ENCODE results near the gene MCF2L2. TPM values are rescaled to one million over a fixed set of nuclear protein-coding genes. Genes with fewer than 3 reads are reported as not detected.

Gene MCF2L2
- total RNA-seq, 1 donor from 2014 or later = 2.7 TPM

DNA sequence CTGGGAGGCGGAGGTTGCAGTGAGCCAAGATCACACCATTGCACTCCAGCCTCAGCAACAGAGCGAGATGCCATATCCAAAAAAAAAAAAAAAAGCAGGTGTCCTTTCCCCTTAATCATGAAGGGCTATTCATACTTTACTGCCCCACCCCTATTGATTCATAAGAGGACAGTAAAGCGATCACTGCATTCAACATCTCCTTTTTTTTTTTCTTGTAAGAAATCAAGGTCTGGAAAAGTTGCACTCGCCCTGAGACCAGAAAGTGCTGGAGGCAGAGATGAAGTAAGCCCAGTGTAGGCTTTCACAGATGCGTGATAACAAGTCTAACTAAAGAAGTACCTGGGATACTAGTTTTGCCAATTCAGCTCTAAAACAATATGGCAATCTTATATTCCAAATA lies 151.2 kb downstream of the MCF2L2 start:
- H3K4me3 Mint-ChIP-seq = no peak overlapping the region
- TF ChIP-seq, protein P1, sequence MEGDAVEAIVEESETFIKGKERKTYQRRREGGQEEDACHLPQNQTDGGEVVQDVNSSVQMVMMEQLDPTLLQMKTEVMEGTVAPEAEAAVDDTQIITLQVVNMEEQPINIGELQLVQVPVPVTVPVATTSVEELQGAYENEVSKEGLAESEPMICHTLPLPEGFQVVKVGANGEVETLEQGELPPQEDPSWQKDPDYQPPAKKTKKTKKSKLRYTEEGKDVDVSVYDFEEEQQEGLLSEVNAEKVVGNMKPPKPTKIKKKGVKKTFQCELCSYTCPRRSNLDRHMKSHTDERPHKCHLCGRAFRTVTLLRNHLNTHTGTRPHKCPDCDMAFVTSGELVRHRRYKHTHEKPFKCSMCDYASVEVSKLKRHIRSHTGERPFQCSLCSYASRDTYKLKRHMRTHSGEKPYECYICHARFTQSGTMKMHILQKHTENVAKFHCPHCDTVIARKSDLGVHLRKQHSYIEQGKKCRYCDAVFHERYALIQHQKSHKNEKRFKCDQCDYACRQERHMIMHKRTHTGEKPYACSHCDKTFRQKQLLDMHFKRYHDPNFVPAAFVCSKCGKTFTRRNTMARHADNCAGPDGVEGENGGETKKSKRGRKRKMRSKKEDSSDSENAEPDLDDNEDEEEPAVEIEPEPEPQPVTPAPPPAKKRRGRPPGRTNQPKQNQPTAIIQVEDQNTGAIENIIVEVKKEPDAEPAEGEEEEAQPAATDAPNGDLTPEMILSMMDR (conservative IDR thresholded peaks at IDR 0.05) = no peak
- no peak overlapping the region for H3K27ac Mint-ChIP-seq
- no peaks in the 10 kb centered on the region for H3K9me3 Mint-ChIP-seq
- peaks cover 7% of the 10 kb centered on the region for H3K36me3 Mint-ChIP-seq
- H3K4me1 Mint-ChIP-seq (ENCODE audit: unreplicated experiment) = peaks cover 14% of the 10 kb centered on the region
- DNase-seq (ENCODE audit: extremely low spot score, unreplicated experiment) = no peak
- H3K27me3 Mint-ChIP-seq = no peaks in the 10 kb centered on the region

DNA sequence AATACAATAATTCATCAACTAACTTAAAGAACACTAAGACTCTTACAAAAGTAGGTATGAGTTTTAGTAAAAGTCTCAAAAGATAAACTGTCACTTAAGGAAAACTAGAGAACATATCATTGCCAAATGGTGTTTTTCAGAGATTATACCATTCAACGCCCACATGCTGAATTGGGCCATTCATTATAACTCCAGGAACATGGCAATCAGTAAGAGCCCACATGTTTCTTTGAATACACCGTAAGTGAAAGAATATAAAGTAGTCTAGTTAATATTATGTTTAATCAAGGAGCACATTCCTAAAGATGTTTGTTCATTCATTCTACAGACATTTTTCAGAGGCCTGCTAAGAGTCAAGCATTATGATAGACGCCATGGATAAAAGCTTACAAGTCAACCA lies 152.5 kb downstream of the MCF2L2 start:
- TF ChIP-seq, protein P1 (conservative IDR thresholded peaks at IDR 0.05) = no peak
- Mint-ChIP-seq H3K36me3 (peaks cover 10% of the 10 kb centered on the region), H3K9me3 (no peaks in the 10 kb centered on the region), H3K4me3 (no peak overlapping the region), H3K27ac (peak overlapping the region; percentile 62), H3K4me1 (ENCODE audit: unreplicated experiment) (peaks cover 14% of the 10 kb centered on the region), H3K27me3 (no peaks in the 10 kb centered on the region)
- DNase-seq (ENCODE audit: extremely low spot score, unreplicated experiment) = no peak

DNA sequence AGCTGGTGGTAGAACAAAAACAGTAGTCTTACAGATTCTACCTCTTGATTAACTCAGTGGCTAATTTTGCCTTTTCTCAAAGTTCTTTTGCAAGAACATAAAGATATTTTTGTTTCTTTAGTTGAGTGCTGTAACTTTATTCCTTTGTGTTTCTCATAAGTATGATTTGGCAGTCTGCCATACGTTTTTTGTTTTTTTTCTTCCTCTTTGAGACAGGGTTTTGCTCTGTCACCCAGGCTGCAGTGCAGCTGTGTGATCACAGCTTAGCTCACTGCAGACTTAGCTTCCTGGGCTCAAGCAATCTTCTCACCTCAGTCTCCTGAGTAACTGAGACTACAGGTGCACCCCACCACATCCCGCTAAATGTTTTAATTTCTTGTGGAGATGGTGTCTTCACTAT lies 153.0 kb downstream of the MCF2L2 start:
- H3K27ac Mint-ChIP-seq = peak overlapping the region; percentile 62
- no peak for DNase-seq (ENCODE audit: extremely low spot score, unreplicated experiment)

DNA sequence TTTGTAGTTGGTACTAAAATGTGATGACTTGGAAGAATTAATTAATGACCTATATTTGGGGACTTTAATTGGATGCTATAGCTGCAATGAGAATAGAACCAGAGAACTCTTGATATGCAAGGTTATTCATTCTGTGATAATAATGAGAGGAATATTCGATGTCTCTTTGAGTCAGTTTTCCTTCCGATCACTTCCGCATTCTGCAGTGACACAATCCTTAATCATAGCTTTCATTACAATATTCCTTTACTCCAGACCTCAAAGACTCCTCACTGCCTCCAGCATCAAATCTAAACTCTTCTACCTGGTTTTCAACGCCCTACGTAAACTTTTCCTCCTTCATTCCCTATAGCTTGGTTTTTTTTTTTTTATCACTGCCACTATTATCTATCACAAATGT lies 153.8 kb downstream of the MCF2L2 start:
- Mint-ChIP-seq H3K4me3 (no peak overlapping the region), H3K36me3 (peaks cover 16% of the 10 kb centered on the region), H3K4me1 (ENCODE audit: unreplicated experiment) (peaks cover 14% of the 10 kb centered on the region), H3K9me3 (no peaks in the 10 kb centered on the region), H3K27me3 (no peaks in the 10 kb centered on the region), H3K27ac (peak overlapping the region; percentile 62)
- TF ChIP-seq, protein P1 (conservative IDR thresholded peaks at IDR 0.05) = no peak
- DNase-seq (ENCODE audit: extremely low spot score, unreplicated experiment) = no peak

More for the DNA sequence above, 153.0 kb downstream of the MCF2L2 start:
- Mint-ChIP-seq H3K27me3 (no peaks in the 10 kb centered on the region), H3K4me1 (ENCODE audit: unreplicated experiment) (peaks cover 14% of the 10 kb centered on the region), H3K36me3 (peaks cover 10% of the 10 kb centered on the region), H3K4me3 (no peak overlapping the region), H3K9me3 (no peaks in the 10 kb centered on the region)
- TF ChIP-seq, protein P1 (conservative IDR thresholded peaks at IDR 0.05) = no peak

DNA sequence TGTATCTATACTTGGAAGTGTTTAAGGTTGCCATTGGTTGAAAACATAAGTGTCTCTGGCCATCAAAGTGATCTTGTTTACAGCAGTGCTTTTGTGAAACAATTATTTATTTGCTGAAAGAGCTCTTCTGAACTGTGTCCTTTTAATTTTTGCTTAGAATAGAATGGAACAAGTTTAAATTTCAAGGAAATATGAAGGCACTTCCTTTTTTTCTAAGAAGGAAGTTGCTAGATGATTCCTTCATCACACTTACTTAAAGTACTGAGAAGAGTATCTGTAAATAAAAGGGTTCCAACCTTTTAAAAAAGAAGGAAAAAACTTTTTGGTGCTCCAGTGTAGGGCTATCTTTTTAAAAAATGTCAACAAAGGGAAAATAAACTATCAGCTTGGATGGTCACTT lies 155.6 kb downstream of the MCF2L2 start:
- no peak for DNase-seq (ENCODE audit: extremely low spot score, unreplicated experiment)
- Mint-ChIP-seq H3K27me3 (no peaks in the 10 kb centered on the region), H3K9me3 (no peaks in the 10 kb centered on the region), H3K36me3 (peaks cover 16% of the 10 kb centered on the region), H3K4me1 (ENCODE audit: unreplicated experiment) (peaks cover 23% of the 10 kb centered on the region), H3K27ac (no peak overlapping the region), H3K4me3 (no peak overlapping the region)
- TF ChIP-seq, protein P1 (conservative IDR thresholded peaks at IDR 0.05) = no peak

DNA sequence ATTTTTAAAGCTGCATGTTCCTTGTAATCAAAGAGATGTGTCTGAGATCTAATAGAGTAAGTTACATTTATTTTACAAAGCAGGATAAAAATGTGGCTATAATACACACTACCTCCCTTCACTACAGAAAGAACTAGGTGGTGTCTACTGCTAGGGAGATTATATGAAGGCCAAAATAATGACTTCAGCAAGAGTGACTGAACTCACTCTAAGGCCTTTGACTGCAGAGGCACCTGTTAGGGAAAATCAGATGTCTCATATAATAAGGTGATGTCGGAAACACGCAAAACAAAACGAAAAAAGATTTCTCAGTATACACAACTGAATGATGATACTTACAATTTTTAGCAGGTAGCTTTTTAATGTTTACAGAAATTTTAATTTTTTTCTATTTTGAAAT lies 156.3 kb downstream of the MCF2L2 start:
- H3K9me3 Mint-ChIP-seq = no peaks in the 10 kb centered on the region
- H3K27me3 Mint-ChIP-seq = no peaks in the 10 kb centered on the region
- no peak overlapping the region for H3K4me3 Mint-ChIP-seq
- TF ChIP-seq, protein P1 (conservative IDR thresholded peaks at IDR 0.05) = no peak
- no peak overlapping the region for H3K27ac Mint-ChIP-seq
- peaks cover 24% of the 10 kb centered on the region for H3K4me1 Mint-ChIP-seq (ENCODE audit: unreplicated experiment)
- DNase-seq (ENCODE audit: extremely low spot score, unreplicated experiment) = no peak
- peaks cover 16% of the 10 kb centered on the region for H3K36me3 Mint-ChIP-seq

Measured in type B pancreatic cell (in vitro differentiated cells).